Skeletal muscle satellite cell (primary cell): ENCODE results near the gene SIRT1.
"Not testable (repeated sequence)": the region's sequence is repeated elsewhere in the genome, so short reads cannot be mapped to it uniquely, and the experiment has no call there.

Source experiments
- H3K27me3 ChIP-seq: 2 replicates; pipeline ENCODE4 v1.7.0; 2013; ENCODE audit warnings: low read length; ENCODE audit not compliant: control insufficient read depth, insufficient read depth
- H3K36me3 ChIP-seq: 2 replicates; pipeline ENCODE4 v1.7.0; 2013; ENCODE audit warnings: mild to moderate bottlenecking, control low read depth, low read length; ENCODE audit not compliant: insufficient read depth
- H3K4me1 ChIP-seq: 2 replicates; pipeline ENCODE4 v1.7.0; 2013; ENCODE audit warnings: low read length; ENCODE audit not compliant: control insufficient read depth, insufficient read depth
- H3K4me2 ChIP-seq: 2 replicates; pipeline ENCODE4 v1.7.0; 2013; ENCODE audit warnings: mild to moderate bottlenecking, low read length
- H3K4me3 ChIP-seq: 2 replicates; pipeline ENCODE4 v1.7.0; 2013; ENCODE audit warnings: low read length
- H3K9ac ChIP-seq: 2 replicates; pipeline ENCODE4 v1.7.0; 2013; ENCODE audit warnings: mild to moderate bottlenecking, low read depth, low read length, moderate library complexity
- H3K9me3 ChIP-seq: replicated peaks from 2 replicates; pipeline ENCODE4 v1.7.0; 2013; ENCODE audit warnings: mild to moderate bottlenecking, control low read depth, low read length

Gene SIRT1

GRCh38 chr10:67852761-67853160, 31.7 kb upstream of the SIRT1 start:
- H3K9ac ChIP-seq = no peak overlapping the region
- no peaks in the 10 kb centered on the region for H3K4me1 ChIP-seq
- no peak overlapping the region for H3K4me3 ChIP-seq
- H3K36me3 ChIP-seq = no peaks in the 10 kb centered on the region
- no peaks in the 10 kb centered on the region for H3K9me3 ChIP-seq
- no peaks in the 10 kb centered on the region for H3K27me3 ChIP-seq
- H3K4me2 ChIP-seq = no peak overlapping the region

GRCh38 chr10:67853512-67853911, 30.9 kb upstream of the SIRT1 start:
- H3K4me2 ChIP-seq = no peak overlapping the region
- no peaks in the 10 kb centered on the region for H3K36me3 ChIP-seq
- H3K4me1 ChIP-seq = no peaks in the 10 kb centered on the region
- no peaks in the 10 kb centered on the region for H3K9me3 ChIP-seq
- H3K4me3 ChIP-seq = no peak overlapping the region
- no peak overlapping the region for H3K9ac ChIP-seq
- H3K27me3 ChIP-seq = no peaks in the 10 kb centered on the region

- Histone ChIP-seq H3K27me3 (no peaks in the 10 kb centered on the region), H3K4me3 (no peak overlapping the region), H3K36me3 (no peaks in the 10 kb centered on the region), H3K4me1 (no peaks in the 10 kb centered on the region), H3K4me2 (no peak overlapping the region), H3K9me3 (no peaks in the 10 kb centered on the region), H3K9ac (no peak overlapping the region)
Observed at GRCh38 chr10:67858971-67859370, 25.5 kb upstream of the SIRT1 start.

GRCh38 chr10:67861750-67862432, 22.6 kb upstream of the SIRT1 start:
- Histone ChIP-seq H3K9me3 (no peaks in the 10 kb centered on the region), H3K9ac (no peak overlapping the region), H3K4me3 (no peak overlapping the region), H3K4me2 (no peak overlapping the region), H3K27me3 (no peaks in the 10 kb centered on the region), H3K36me3 (no peaks in the 10 kb centered on the region), H3K4me1 (no peaks in the 10 kb centered on the region)

GRCh38 chr10:67863094-67863493, 21.4 kb upstream of the SIRT1 start:
- Histone ChIP-seq H3K4me1 (no peaks in the 10 kb centered on the region), H3K9ac (no peak overlapping the region), H3K4me2 (no peak overlapping the region), H3K4me3 (no peak overlapping the region), H3K27me3 (no peaks in the 10 kb centered on the region), H3K36me3 (no peaks in the 10 kb centered on the region), H3K9me3 (no peaks in the 10 kb centered on the region)

GRCh38 chr10:67864607-67865371, 19.7 kb upstream of the SIRT1 start:
- Histone ChIP-seq H3K4me2 (no peak overlapping the region), H3K4me1 (no peaks in the 10 kb centered on the region), H3K9ac (no peak overlapping the region), H3K4me3 (no peak overlapping the region), H3K27me3 (no peaks in the 10 kb centered on the region), H3K36me3 (no peaks in the 10 kb centered on the region), H3K9me3 (no peaks in the 10 kb centered on the region)

- H3K9me3 ChIP-seq = no peaks in the 10 kb centered on the region
- H3K4me3 ChIP-seq = no peak overlapping the region
- no peak overlapping the region for H3K4me2 ChIP-seq
- no peaks in the 10 kb centered on the region for H3K36me3 ChIP-seq
- no peaks in the 10 kb centered on the region for H3K4me1 ChIP-seq
- H3K27me3 ChIP-seq = no peaks in the 10 kb centered on the region
- no peak overlapping the region for H3K9ac ChIP-seq
Observed at GRCh38 chr10:67868132-67868531, 16.3 kb upstream of the SIRT1 start.

GRCh38 chr10:67869996-67870395, 14.5 kb upstream of the SIRT1 start:
- Histone ChIP-seq H3K9me3 (no peaks in the 10 kb centered on the region), H3K36me3 (no peaks in the 10 kb centered on the region), H3K4me2 (no peak overlapping the region), H3K4me3 (no peak overlapping the region), H3K27me3 (no peaks in the 10 kb centered on the region), H3K9ac (no peak overlapping the region), H3K4me1 (no peaks in the 10 kb centered on the region)

- Histone ChIP-seq H3K4me2 (no peak overlapping the region), H3K4me1 (no peaks in the 10 kb centered on the region), H3K36me3 (no peaks in the 10 kb centered on the region), H3K27me3 (peaks cover 4% of the 10 kb centered on the region), H3K9ac (no peak overlapping the region), H3K4me3 (no peak overlapping the region), H3K9me3 (no peaks in the 10 kb centered on the region)
Observed at GRCh38 chr10:67875340-67876238, 8.9 kb upstream of the SIRT1 start.

GRCh38 chr10:67877421-67877820, 7.0 kb upstream of the SIRT1 start:
- H3K27me3 ChIP-seq, H3K9ac ChIP-seq, H3K36me3 ChIP-seq, H3K4me1 ChIP-seq, H3K9me3 ChIP-seq, H3K4me2 ChIP-seq, H3K4me3 ChIP-seq: not testable (repeated sequence)

GRCh38 chr10:67878133-67878532, 6.3 kb upstream of the SIRT1 start:
- H3K9me3 ChIP-seq = no peaks in the 10 kb centered on the region
- no peak overlapping the region for H3K9ac ChIP-seq
- no peak overlapping the region for H3K4me3 ChIP-seq

More at GRCh38 chr10:67878133-67878532, 6.3 kb upstream of the SIRT1 start:
- H3K36me3 ChIP-seq = no peaks in the 10 kb centered on the region
- peaks cover 4% of the 10 kb centered on the region for H3K27me3 ChIP-seq
- H3K4me1 ChIP-seq = no peaks in the 10 kb centered on the region
- no peak overlapping the region for H3K4me2 ChIP-seq
